ENCODE data around the gene MYLK3. TPM values are rescaled to one million over a fixed set of nuclear protein-coding genes. Genes with fewer than 3 reads are reported as not detected.

Gene MYLK3
- total and polyA plus RNA-seq, 9 donors: 0.24 to 2.0 (median 0.68) TPM

- H3K4me1 ChIP-seq (ENCODE audit: insufficient read depth): no peaks in the 10 kb centered on the region
- intact Hi-C loops (cut with DNase I): no loop called here
- no peaks in the 10 kb centered on the region for H3K27me3 ChIP-seq
- no peak for DNase-seq
- H3K9me3 ChIP-seq: no peaks in the 10 kb centered on the region
- TF ChIP-seq CTCF (IDR thresholded peaks at IDR 0.05) (no peak), EP300 (IDR thresholded peaks at IDR 0.05) (no peak), POLR2A (IDR thresholded peaks at IDR 0.05) (no peak)
- no peak overlapping the region for H3K27ac ChIP-seq
- H3K4me3 ChIP-seq: no peak overlapping the region
- 70 to 74% (median 73%) methylated on average over 2 of the region's 2 CpGs for WGBS, 3 donors
- no peaks in the 10 kb centered on the region for H3K36me3 ChIP-seq
Measured at GRCh38 chr16:46717692-46718091, 30.5 kb downstream of the MYLK3 start.

- Histone ChIP-seq H3K4me1 (ENCODE audit: insufficient read depth) (no peaks in the 10 kb centered on the region), H3K27me3 (no peaks in the 10 kb centered on the region), H3K27ac (no peak overlapping the region), H3K9me3 (no peaks in the 10 kb centered on the region), H3K4me3 (no peak overlapping the region), H3K36me3 (no peaks in the 10 kb centered on the region)
- no peak for DNase-seq
- intact Hi-C loops (cut with DNase I): no loop called here
- 51 to 63% (median 59%) methylated on average over 6 of the region's 6 CpGs for WGBS, 3 donors
- TF ChIP-seq POLR2A (IDR thresholded peaks at IDR 0.05) (no peak), EP300 (IDR thresholded peaks at IDR 0.05) (no peak), CTCF (IDR thresholded peaks at IDR 0.05) (no peak)
Measured at GRCh38 chr16:46715769-46716305, 32.3 kb downstream of the MYLK3 start.

DNA sequence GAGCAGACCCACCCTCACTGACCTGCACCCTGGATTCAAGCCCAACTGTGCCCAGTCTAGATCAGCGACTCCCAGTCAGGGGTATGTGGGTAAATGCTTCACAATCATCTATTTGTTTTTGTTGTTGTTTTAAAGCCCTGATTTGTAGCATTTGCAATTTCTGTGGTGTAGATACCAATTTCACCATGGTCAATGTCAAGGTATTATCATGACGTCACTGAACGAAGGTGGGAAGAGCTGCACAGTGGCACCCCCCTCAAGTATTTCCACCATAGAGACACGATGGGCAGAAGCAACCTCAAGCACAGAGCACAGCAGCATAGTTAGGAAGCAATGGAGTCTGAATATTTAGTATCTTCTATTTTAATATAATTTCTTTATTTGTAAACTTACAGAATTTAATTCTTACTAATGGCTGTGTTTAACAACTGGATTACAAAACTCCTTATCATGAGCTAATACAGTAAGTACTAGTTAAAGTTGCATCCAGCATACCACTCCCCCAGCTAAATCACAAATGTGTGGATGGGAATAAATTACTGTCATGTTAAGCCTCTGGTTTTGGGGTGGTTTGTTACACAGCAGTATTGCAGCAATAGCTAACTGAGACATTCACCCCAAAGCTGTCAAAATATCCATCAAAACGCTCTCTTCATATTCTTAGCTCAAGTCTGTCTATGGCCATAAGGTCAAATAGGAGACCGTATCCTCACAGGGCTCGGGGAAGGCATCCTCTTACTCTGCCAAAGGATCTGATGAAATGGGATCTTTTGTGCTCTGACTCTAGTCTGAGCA is 33.1 kb downstream of the MYLK3 start:
- TF ChIP-seq CTCF (IDR thresholded peaks at IDR 0.05): no peak
- no peak for TF ChIP-seq EP300 (IDR thresholded peaks at IDR 0.05)
- no peak for TF ChIP-seq POLR2A (IDR thresholded peaks at IDR 0.05)
- Histone ChIP-seq H3K36me3 (no peaks in the 10 kb centered on the region), H3K27ac (no peak overlapping the region), H3K27me3 (no peaks in the 10 kb centered on the region), H3K4me1 (ENCODE audit: insufficient read depth) (no peaks in the 10 kb centered on the region), H3K4me3 (no peak overlapping the region), H3K9me3 (no peaks in the 10 kb centered on the region)
- DNase-seq: no peak
- intact Hi-C loops (cut with DNase I): no loop called here
- 81 to 87% (median 85%) methylated on average over 7 of the region's 7 CpGs for WGBS, 3 donors

DNA sequence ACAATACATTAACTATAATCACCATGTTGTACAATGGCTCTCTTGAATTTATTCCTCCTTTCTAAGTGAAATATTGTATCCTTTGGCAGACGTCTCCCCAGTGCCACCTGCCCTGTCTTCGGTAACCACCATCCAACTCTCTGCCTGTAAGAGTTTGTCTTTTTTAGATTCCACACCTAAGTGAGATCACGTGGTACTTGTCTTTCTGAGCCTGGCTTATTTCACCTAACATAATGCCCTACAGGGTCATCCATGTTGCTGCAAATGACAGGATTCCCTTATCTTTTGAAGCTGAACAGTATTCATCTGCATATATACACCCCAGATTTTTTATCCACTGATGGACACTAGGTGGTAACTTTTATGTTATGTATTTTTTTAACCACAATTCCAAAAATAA is 34.5 kb downstream of the MYLK3 start:
- no peak overlapping the region for H3K4me3 ChIP-seq
- no peak for TF ChIP-seq POLR2A (IDR thresholded peaks at IDR 0.05)
- TF ChIP-seq EP300 (IDR thresholded peaks at IDR 0.05): no peak
- no peak for TF ChIP-seq CTCF (IDR thresholded peaks at IDR 0.05)
- H3K27ac ChIP-seq: no peak overlapping the region
- H3K36me3 ChIP-seq: no peaks in the 10 kb centered on the region
- no peaks in the 10 kb centered on the region for H3K27me3 ChIP-seq
- H3K4me1 ChIP-seq (ENCODE audit: insufficient read depth): no peaks in the 10 kb centered on the region
- no peaks in the 10 kb centered on the region for H3K9me3 ChIP-seq
- 60 to 76% (median 67%) methylated on average over 3 of the region's 3 CpGs for WGBS, 3 donors
- no peak for DNase-seq
- intact Hi-C loops (cut with DNase I): no loop called here
